GM12878 (cell line): ENCODE results near the gene BHLHA15. TPM values are rescaled to one million over a fixed set of nuclear protein-coding genes. Genes with fewer than 3 reads are reported as not detected.
A peak's percentile ranks its signal among the peaks of the same experiment; 100 is the strongest.

Experiments
- BACH1 ChIP-seq: fragments of 450-650 bp; IDR thresholded peaks from 2 replicates; pipeline ENCODE4 v1.6.1; 2017; ENCODE audit warnings: mild to moderate bottlenecking, borderline replicate concordance
- CBX5 ChIP-seq: sonication (generic); IDR thresholded peaks from 2 replicates; pipeline ENCODE4 v1.6.1; 2016; ENCODE audit warnings: low read depth, moderate library complexity, mild to moderate bottlenecking, inconsistent platforms
- ETV6 ChIP-seq, 2 experiments: fragments of 450-650 bp in 1 of 2; IDR thresholded peaks in 1 of 2; conservative IDR thresholded peaks in 1 of 2; 2 replicates each; pipeline ENCODE4 v1.6.1; 2014; ENCODE audit warnings: antibody characterized with exemption in 1 of 2, borderline replicate concordance in 1 of 2, low read depth in 1 of 2, mild to moderate bottlenecking in 1 of 2, moderate library complexity in 1 of 2
- GABPA ChIP-seq: IDR thresholded peaks from 2 replicates; pipeline ENCODE4 v1.6.1; 2014; ENCODE audit warnings: antibody characterized with exemption, low read depth, mild to moderate bottlenecking, inconsistent platforms
- IKZF2 ChIP-seq, 2 experiments: fragments of 450-650 bp; IDR thresholded peaks; 2 replicates each; pipeline ENCODE4 v1.6.1; 2017; ENCODE audit warnings: mild to moderate bottlenecking in 2 of 2, moderate library complexity in 2 of 2
- KAT2A ChIP-seq: conservative IDR thresholded peaks from 2 replicates; pipeline ENCODE4 v1.6.1; 2011; ENCODE audit warnings: low read depth, low read length; ENCODE audit not compliant: control insufficient read depth
- KDM1A ChIP-seq: fragments of 200-600 bp; sonication (generic); IDR thresholded peaks from 2 replicates; pipeline ENCODE4 v1.6.1; 2016; ENCODE audit warnings: borderline replicate concordance
- MAX ChIP-seq: IDR thresholded peaks from 2 replicates; pipeline ENCODE4 v1.6.1; 2012; ENCODE audit warnings: low read depth, low read length, improper control_type of control experiment
- MEF2A ChIP-seq: IDR thresholded peaks from 2 replicates; pipeline ENCODE4 v1.6.1; 2011; ENCODE audit warnings: low read depth, mild to moderate bottlenecking, low read length, moderate library complexity; ENCODE audit not compliant: insufficient read depth
- MEF2B ChIP-seq: fragments of 450-650 bp; IDR thresholded peaks from 2 replicates; pipeline ENCODE4 v1.6.1; 2018; ENCODE audit warnings: mild to moderate bottlenecking, moderate library complexity; ENCODE audit not compliant: partially characterized antibody, poor library complexity, severe bottlenecking
- NFIC ChIP-seq: IDR thresholded peaks from 2 replicates; pipeline ENCODE4 v1.6.1; 2012; ENCODE audit warnings: low read depth, mild to moderate bottlenecking, inconsistent platforms, low read length, moderate library complexity
- NFXL1 ChIP-seq: fragments of 450-650 bp; IDR thresholded peaks from 2 replicates; pipeline ENCODE4 v1.6.1; 2017; ENCODE audit warnings: antibody characterized with exemption, mild to moderate bottlenecking, borderline replicate concordance
- PML ChIP-seq: IDR thresholded peaks from 2 replicates; pipeline ENCODE4 v1.6.1; 2012; ENCODE audit warnings: low read length, inconsistent platforms
- POLR2A ChIP-seq: IDR thresholded peaks from 2 replicates; pipeline ENCODE4 v1.6.1; 2011; ENCODE audit warnings: low read depth, mild to moderate bottlenecking, low read length
- POLR2AphosphoS2 ChIP-seq: IDR thresholded peaks from 2 replicates; pipeline ENCODE4 v1.6.1; 2011; ENCODE audit warnings: low read depth, mild to moderate bottlenecking, low read length, improper control_type of control experiment, moderate library complexity
- POU2F2 ChIP-seq: IDR thresholded peaks from 3 replicates; pipeline ENCODE4 v1.6.1; 2011; ENCODE audit warnings: low read depth, mild to moderate bottlenecking, low read length, borderline replicate concordance
- RFX5 ChIP-seq: IDR thresholded peaks from 2 replicates; pipeline ENCODE4 v1.6.1; 2011; ENCODE audit warnings: low read depth, low read length, improper control_type of control experiment
- SMC3 ChIP-seq: IDR thresholded peaks from 2 replicates; pipeline ENCODE4 v1.6.1; 2011; ENCODE audit warnings: low read length, improper control_type of control experiment, borderline replicate concordance
- ZSCAN29 ChIP-seq: fragments of 450-650 bp; IDR thresholded peaks from 2 replicates; pipeline ENCODE4 v1.6.1; 2017; ENCODE audit warnings: mild to moderate bottlenecking, moderate library complexity
- polyA plus RNA-seq, 11 experiments: library from polyadenylated mRNA; depleted of rRNA in 4 of 11; unstranded in 6 of 11; stranded (reverse) in 5 of 11; fragments of >200 nt; fragmentation: Nextera tagmentation in 4 of 11; fragmentation: Illumina TruSeq in 1 of 11; extraction: Ambion mirVana in 4 of 11; extraction: Trizol in 1 of 11; gene quantifications; 1 replicate in 1 of 11; 2 replicates in 10 of 11; pipeline versions ENCODE4 v1.2.1 to v1.2.3, GENCODE V29; 2011 to 2016; ENCODE audit warnings: inconsistent platforms in 2 of 11, missing spikeins in 2 of 11, low read depth in 1 of 11
- total RNA-seq, 4 experiments: library from RNA; depleted of rRNA in 3 of 4; stranded (reverse); fragments of >200 nt in 3 of 4; fragmentation: Illumina TruSeq in 1 of 4; extraction: Trizol in 1 of 4; gene quantifications; 2 replicates each; pipeline versions ENCODE4 v1.2.1 to v1.2.3, GENCODE V29; 2013 to 2021
- TF ChIP-seq, protein P1 (sequence below): fragments of 450-650 bp; formaldehyde crosslinking; IDR thresholded peaks from 2 replicates; pipeline ENCODE4 v1.4.0; 2020; ENCODE audit warnings: mild to moderate bottlenecking, moderate library complexity
- TF ChIP-seq, protein P2 (sequence below): IDR thresholded peaks from 2 replicates; pipeline ENCODE4 v1.6.1; 2011; ENCODE audit warnings: borderline replicate concordance, low read depth, mild to moderate bottlenecking, moderate library complexity, mixed read lengths, low read length; ENCODE audit not compliant: insufficient read depth; ENCODE audit errors: extremely low read length
- TF ChIP-seq, protein P3 (sequence below), 3 experiments: IDR thresholded peaks in 2 of 3; conservative IDR thresholded peaks in 1 of 3; 2 replicates each; pipeline ENCODE4 v1.5.1; 2011; ENCODE audit warnings: low read depth in 3 of 3, low read length in 3 of 3, mild to moderate bottlenecking in 3 of 3, control low read depth in 2 of 3, moderate library complexity in 2 of 3, inconsistent platforms in 1 of 3, mixed read lengths in 1 of 3; ENCODE audit not compliant: control insufficient read depth in 2 of 3, insufficient read depth in 1 of 3; ENCODE audit errors: extremely low read depth in 1 of 3

The BHLHA15 gene
- total and polyA plus RNA-seq, 10 of the 15 experiments (the other 5 are each of a cell fraction or from before 2014, with no cell fraction given), result 0.54 to 4.2 (median 2.5) TPM; not detected in 4

DNA sequence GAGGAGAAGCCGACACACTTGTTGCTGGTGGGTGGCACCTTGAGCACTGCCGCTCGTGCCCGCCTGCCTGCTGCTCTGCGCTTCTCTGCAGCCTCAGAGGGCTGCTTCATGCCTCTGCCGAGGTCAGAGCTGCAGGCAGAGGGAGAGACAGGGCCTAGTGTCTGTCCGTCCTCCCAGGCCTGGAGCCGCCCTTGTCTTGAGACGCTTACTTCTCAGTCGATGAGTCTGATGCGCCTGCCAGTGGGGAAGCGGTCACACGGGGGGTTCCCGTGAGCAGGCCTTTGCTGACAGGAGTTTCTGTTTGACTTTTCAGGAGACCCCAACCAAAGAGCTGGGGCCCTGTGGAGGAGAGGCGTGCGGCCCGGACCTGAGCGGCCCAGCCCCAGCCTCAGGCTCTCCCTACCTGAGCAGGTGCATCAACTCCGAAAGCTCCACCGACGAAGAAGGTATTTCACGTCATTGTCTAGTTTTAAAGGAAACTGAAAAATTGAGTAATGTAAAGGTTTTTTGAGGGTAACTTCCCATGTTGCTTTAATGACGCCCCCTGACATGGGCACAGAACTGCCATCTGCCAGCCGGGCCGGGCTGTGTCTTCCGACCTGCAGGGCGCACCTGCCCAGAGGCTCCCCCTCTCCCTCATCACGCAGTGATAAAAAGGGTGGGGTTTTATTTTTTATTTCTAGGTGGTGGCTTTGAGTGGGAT is 7.8 kb upstream of the BHLHA15 start (continued):
- TF ChIP-seq, protein P1, sequence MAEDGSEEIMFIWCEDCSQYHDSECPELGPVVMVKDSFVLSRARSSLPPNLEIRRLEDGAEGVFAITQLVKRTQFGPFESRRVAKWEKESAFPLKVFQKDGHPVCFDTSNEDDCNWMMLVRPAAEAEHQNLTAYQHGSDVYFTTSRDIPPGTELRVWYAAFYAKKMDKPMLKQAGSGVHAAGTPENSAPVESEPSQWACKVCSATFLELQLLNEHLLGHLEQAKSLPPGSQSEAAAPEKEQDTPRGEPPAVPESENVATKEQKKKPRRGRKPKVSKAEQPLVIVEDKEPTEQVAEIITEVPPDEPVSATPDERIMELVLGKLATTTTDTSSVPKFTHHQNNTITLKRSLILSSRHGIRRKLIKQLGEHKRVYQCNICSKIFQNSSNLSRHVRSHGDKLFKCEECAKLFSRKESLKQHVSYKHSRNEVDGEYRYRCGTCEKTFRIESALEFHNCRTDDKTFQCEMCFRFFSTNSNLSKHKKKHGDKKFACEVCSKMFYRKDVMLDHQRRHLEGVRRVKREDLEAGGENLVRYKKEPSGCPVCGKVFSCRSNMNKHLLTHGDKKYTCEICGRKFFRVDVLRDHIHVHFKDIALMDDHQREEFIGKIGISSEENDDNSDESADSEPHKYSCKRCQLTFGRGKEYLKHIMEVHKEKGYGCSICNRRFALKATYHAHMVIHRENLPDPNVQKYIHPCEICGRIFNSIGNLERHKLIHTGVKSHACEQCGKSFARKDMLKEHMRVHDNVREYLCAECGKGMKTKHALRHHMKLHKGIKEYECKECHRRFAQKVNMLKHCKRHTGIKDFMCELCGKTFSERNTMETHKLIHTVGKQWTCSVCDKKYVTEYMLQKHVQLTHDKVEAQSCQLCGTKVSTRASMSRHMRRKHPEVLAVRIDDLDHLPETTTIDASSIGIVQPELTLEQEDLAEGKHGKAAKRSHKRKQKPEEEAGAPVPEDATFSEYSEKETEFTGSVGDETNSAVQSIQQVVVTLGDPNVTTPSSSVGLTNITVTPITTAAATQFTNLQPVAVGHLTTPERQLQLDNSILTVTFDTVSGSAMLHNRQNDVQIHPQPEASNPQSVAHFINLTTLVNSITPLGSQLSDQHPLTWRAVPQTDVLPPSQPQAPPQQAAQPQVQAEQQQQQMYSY (CRISPR knock-in tag), result no peak
- TF ChIP-seq POU2F2 (no peak; the same call in 2 of the 3 replicates), CBX5 (no peak), IKZF2 (IDR thresholded peaks at IDR 0.05) (no peak; a peak in 1 of 4 replicates), PML (no peak), GABPA (no peak), SMC3 (no peak), MEF2A (no peak), RFX5 (no peak), POLR2A (peak; percentile 52; the same call in 1 of the 2 replicates), KDM1A (no peak), MAX (no peak), NFIC (peak; percentile 56; the same call in 1 of the 2 replicates), NFXL1 (no peak), POLR2AphosphoS2 (no peak), MEF2B (no peak), BACH1 (no peak), ZSCAN29 (no peak), KAT2A (no peak), ETV6 (conservative IDR thresholded peaks at IDR 0.05 in 1 of 2, IDR thresholded peaks at IDR 0.05 in 1 of 2; ENCODE audit: borderline replicate concordance in 1 of 2, low read depth in 1 of 2) (no peak)
- TF ChIP-seq, protein P2, sequence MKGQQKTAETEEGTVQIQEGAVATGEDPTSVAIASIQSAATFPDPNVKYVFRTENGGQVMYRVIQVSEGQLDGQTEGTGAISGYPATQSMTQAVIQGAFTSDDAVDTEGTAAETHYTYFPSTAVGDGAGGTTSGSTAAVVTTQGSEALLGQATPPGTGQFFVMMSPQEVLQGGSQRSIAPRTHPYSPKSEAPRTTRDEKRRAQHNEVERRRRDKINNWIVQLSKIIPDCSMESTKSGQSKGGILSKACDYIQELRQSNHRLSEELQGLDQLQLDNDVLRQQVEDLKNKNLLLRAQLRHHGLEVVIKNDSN, result no peak
- TF ChIP-seq, protein P3, sequence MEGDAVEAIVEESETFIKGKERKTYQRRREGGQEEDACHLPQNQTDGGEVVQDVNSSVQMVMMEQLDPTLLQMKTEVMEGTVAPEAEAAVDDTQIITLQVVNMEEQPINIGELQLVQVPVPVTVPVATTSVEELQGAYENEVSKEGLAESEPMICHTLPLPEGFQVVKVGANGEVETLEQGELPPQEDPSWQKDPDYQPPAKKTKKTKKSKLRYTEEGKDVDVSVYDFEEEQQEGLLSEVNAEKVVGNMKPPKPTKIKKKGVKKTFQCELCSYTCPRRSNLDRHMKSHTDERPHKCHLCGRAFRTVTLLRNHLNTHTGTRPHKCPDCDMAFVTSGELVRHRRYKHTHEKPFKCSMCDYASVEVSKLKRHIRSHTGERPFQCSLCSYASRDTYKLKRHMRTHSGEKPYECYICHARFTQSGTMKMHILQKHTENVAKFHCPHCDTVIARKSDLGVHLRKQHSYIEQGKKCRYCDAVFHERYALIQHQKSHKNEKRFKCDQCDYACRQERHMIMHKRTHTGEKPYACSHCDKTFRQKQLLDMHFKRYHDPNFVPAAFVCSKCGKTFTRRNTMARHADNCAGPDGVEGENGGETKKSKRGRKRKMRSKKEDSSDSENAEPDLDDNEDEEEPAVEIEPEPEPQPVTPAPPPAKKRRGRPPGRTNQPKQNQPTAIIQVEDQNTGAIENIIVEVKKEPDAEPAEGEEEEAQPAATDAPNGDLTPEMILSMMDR (IDR thresholded peaks at IDR 0.05 in 2 of 3, conservative IDR thresholded peaks at IDR 0.05 in 1 of 3; ENCODE audit: control insufficient read depth in 2 of 3, extremely low read depth in 1 of 3, insufficient read depth in 1 of 3, low read depth in 3 of 3, low read length in 3 of 3), result no peak
